Stimulated activated naive B cell treated with anti-CD40 and anti-IgM and Interleukin-4, amounts not matched to agents 10 μg/mL and 1 μg/mL and 100 μg/mL, for 72 hours (primary cell): ENCODE results near the gene RAB11B.
A peak's percentile ranks its signal among the peaks of the same experiment; 100 is the strongest.
"Not testable (repeated sequence)": the region's sequence is repeated elsewhere in the genome, so short reads cannot be mapped to it uniquely, and the experiment has no call there.

Source experiments
- ATAC-seq, 2 donors: fragments of 150-1000 bp; cut with Tn5 transposase; replicated peaks; 2 replicates each; pipeline ENCODE4 v1.10.0; 2021; ENCODE audit warnings: moderate library complexity in 1 of 2
- DNase-seq: peaks from one replicate; pipeline ENCODE4 v3.0.0; 2021
- H3K27ac Mint-ChIP-seq: one replicate; pipeline ENCODE4 v1.8.0; 2022; ENCODE audit warnings: mild to moderate bottlenecking, mixed read lengths
- H3K27me3 Mint-ChIP-seq, 2 donors: one replicate each; pipeline ENCODE4 v1.8.0; 2022; ENCODE audit warnings: mixed read lengths in 2 of 2
- H3K36me3 Mint-ChIP-seq, 2 donors: one replicate each; pipeline ENCODE4 v1.8.0; 2022; ENCODE audit warnings: mixed read lengths in 2 of 2, mild to moderate bottlenecking in 1 of 2
- H3K4me1 Mint-ChIP-seq, 2 donors: one replicate each; pipeline ENCODE4 v1.8.0; 2022; ENCODE audit warnings: mixed read lengths in 2 of 2, mild to moderate bottlenecking in 1 of 2
- H3K4me3 Mint-ChIP-seq, 2 donors: one replicate each; pipeline ENCODE4 v1.8.0; 2022; ENCODE audit warnings: mild to moderate bottlenecking in 2 of 2, mixed read lengths in 2 of 2, moderate library complexity in 1 of 2
- H3K9me3 Mint-ChIP-seq, 2 donors: one replicate each; pipeline ENCODE4 v1.8.0; 2022; ENCODE audit warnings: mixed read lengths in 2 of 2, mild to moderate bottlenecking in 1 of 2

RAB11B gene

DNA sequence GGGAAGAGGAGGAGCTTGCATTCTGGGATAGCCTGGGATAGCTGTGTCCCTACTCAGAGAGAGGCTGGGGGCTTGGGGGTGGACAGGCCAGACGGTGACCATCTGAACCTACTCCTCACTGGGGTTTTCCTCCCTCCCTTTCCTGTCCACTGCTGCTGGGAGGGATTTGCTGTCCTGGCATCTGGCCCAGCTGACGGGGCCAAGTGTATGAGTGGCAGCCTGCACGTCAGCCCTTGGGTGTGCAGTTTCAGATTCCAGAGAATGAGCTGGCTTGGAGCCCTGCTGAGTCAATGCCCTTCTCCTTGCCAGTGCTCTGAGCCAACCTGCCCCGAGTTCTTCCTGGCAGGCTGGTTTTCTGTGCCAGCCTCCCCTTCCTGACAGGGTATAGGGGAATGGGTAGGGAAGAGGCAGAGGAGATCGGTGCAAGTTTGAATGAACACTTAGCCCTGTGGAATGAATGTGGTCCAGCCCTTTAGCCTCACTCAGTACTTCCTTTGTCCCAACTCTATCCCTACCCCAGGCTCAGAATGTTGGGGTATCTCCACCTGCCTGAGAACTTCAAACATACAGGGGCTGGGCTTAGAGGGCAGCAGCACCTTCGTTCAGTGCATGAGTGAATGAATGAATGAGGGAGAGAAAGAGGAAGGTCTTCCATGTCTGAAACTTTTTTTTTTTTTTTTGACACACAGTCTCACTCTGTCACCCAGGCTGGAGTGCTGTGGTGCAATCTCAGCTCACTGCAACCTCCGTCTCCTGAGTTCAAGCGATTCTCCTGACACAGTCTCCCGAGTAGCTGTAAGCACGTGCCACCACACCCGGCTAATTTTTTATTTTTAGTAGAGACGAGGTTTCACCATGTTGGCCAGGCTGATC lies 28.0 kb upstream of the RAB11B start:
- DNase-seq (no peak), ATAC-seq (peak; percentile 27 to 33)
- Mint-ChIP-seq H3K4me3 (no peak overlapping the region), H3K4me1 (peaks cover 11 to 19% of the 10 kb centered on the region in 2 donors), H3K27me3 (peaks cover 33 to 48% of the 10 kb centered on the region in 2 donors), H3K27ac (no peak overlapping the region), H3K36me3 (no peaks in the 10 kb centered on the region), H3K9me3 (no peaks in the 10 kb centered on the region)

DNA sequence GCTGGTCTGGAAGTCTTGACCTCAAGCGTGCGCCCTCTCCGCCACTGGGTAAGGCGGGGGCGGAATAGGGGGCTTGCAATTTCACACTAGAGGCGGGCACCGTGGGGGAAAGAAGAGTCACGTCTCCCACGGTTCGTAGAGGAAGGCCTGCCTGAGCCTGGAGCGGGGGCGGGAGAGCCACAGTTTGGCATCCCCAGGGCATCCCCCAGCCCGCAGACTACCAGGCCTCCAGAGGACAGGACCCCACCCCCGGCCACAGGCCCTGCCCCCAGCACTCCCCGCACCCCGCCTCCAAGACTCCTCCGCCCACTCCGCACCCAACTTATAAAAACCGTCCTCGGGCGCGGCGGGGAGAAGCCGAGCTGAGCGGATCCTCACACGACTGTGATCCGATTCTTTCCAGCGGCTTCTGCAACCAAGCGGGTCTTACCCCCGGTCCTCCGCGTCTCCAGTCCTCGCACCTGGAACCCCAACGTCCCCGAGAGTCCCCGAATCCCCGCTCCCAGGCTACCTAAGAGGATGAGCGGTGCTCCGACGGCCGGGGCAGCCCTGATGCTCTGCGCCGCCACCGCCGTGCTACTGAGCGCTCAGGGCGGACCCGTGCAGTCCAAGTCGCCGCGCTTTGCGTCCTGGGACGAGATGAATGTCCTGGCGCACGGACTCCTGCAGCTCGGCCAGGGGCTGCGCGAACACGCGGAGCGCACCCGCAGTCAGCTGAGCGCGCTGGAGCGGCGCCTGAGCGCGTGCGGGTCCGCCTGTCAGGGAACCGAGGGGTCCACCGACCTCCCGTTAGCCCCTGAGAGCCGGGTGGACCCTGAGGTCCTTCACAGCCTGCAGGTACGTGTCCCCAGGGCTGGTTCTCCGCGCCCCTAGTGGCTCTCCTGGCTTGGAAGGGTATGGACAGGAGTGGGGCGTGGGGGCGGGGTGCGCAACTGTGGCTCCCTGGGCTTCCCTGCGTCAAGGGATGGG lies 26.1 kb upstream of the RAB11B start, which contains the start of gene ANGPTL4:
TSS of gene ANGPTL4 (plus strand) at position 353 of the 969 bp plus-strand sequence. CDS start at position 520, 167 bp downstream.
- Mint-ChIP-seq H3K4me1 (peaks cover 16 to 26% of the 10 kb centered on the region in 2 donors), H3K27me3 (peaks cover 44 to 67% of the 10 kb centered on the region in 2 donors), H3K36me3 (peaks cover 0 to 7% of the 10 kb centered on the region in 2 donors), H3K4me3 (peak within 1 kb of the TSS; percentile 76 to 80), H3K9me3 (no peaks in the 10 kb centered on the region), H3K27ac (peak within 1 kb of the TSS; percentile 47)
- peak; percentile 75 to 76 for ATAC-seq
- no peak for DNase-seq

DNA sequence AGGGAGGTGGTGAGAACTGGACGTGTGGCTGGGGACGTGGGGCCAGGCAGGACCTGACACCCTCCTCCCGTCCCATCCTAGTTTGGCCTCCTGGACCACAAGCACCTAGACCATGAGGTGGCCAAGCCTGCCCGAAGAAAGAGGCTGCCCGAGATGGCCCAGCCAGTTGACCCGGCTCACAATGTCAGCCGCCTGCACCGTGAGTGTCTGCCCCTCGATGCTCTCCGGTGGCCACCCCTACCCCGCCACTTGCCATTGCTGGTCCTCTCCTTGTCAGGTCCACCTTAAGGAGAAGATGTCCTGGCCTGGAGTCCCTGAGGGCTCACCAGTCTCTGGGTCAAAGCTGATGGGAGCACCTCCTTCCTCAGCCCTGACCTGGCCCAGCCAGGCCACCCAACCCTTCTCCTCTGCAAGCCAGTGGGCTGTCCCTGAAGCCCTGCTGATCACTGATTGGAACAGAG lies 24.0 kb upstream of the RAB11B start:
- peaks cover 0 to 7% of the 10 kb centered on the region in 2 donors for H3K36me3 Mint-ChIP-seq
- no peak for DNase-seq
- H3K27ac Mint-ChIP-seq = no peak overlapping the region
- no peak overlapping the region for H3K4me3 Mint-ChIP-seq
- H3K27me3 Mint-ChIP-seq = peaks cover 44 to 67% of the 10 kb centered on the region in 2 donors
- H3K9me3 Mint-ChIP-seq = no peaks in the 10 kb centered on the region
- ATAC-seq = no peak
- peaks cover 19 to 26% of the 10 kb centered on the region in 2 donors for H3K4me1 Mint-ChIP-seq

GRCh38 chr19:8366961-8367326 lies 23.2 kb upstream of the RAB11B start:
- H3K4me1 Mint-ChIP-seq = peaks cover 19 to 26% of the 10 kb centered on the region in 2 donors
- H3K36me3 Mint-ChIP-seq = peaks cover 0 to 7% of the 10 kb centered on the region in 2 donors
- H3K27ac Mint-ChIP-seq = no peak overlapping the region
- H3K27me3 Mint-ChIP-seq = peaks cover 40 to 61% of the 10 kb centered on the region in 2 donors
- DNase-seq = no peak
- H3K4me3 Mint-ChIP-seq = no peak overlapping the region
- no peak for ATAC-seq
- H3K9me3 Mint-ChIP-seq = no peaks in the 10 kb centered on the region

DNA sequence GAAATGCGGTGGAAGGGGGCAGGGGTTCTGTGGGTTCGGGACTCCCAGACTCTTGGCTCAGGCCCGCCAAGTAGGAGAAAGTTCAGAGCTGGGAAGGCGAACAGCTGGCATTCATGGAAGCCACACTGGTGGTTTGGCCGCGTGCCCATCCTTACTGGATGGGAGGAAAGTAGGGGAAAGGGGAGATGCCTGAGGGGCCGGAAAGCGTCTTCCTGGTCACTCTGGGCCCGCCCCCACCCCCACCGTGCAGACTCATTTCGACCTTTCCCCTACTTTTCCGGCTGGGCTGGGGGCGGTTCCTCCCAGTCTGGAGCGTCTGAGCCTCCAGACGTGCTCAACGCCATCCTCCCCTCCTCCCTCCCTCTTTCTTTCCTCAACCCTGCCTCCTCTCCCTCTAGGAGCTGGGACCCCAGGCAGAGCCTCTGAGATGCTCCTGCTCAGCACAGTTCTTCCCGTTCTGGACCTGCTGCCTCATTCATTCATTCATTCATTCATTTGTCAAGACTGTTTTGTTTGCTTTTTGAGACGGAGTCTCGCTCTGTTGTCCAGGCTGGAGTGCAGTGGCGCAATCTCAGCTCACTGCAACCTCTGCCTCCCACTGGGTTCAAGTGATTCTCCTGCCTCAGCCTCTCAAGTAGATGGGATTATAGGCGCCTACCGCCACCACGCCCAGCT lies 22.7 kb upstream of the RAB11B start:
- no peak overlapping the region for H3K27ac Mint-ChIP-seq
- peaks cover 40 to 56% of the 10 kb centered on the region in 2 donors for H3K27me3 Mint-ChIP-seq
- peaks cover 19 to 26% of the 10 kb centered on the region in 2 donors for H3K4me1 Mint-ChIP-seq
- no peak overlapping the region for H3K4me3 Mint-ChIP-seq
- no peak for ATAC-seq
- no peaks in the 10 kb centered on the region for H3K9me3 Mint-ChIP-seq
- DNase-seq = no peak
- H3K36me3 Mint-ChIP-seq = peaks cover 0 to 7% of the 10 kb centered on the region in 2 donors

GRCh38 chr19:8370176-8371010 lies 19.8 kb upstream of the RAB11B start:
- no peak overlapping the region for H3K4me3 Mint-ChIP-seq
- ATAC-seq = no peak
- H3K4me1 Mint-ChIP-seq = peaks cover 10 to 11% of the 10 kb centered on the region in 2 donors
- H3K9me3 Mint-ChIP-seq = no peaks in the 10 kb centered on the region
- H3K27ac Mint-ChIP-seq = no peak overlapping the region
- peaks cover 0 to 11% of the 10 kb centered on the region in 2 donors for H3K36me3 Mint-ChIP-seq
- H3K27me3 Mint-ChIP-seq = peaks cover 27 to 37% of the 10 kb centered on the region in 2 donors
- DNase-seq = no peak

DNA sequence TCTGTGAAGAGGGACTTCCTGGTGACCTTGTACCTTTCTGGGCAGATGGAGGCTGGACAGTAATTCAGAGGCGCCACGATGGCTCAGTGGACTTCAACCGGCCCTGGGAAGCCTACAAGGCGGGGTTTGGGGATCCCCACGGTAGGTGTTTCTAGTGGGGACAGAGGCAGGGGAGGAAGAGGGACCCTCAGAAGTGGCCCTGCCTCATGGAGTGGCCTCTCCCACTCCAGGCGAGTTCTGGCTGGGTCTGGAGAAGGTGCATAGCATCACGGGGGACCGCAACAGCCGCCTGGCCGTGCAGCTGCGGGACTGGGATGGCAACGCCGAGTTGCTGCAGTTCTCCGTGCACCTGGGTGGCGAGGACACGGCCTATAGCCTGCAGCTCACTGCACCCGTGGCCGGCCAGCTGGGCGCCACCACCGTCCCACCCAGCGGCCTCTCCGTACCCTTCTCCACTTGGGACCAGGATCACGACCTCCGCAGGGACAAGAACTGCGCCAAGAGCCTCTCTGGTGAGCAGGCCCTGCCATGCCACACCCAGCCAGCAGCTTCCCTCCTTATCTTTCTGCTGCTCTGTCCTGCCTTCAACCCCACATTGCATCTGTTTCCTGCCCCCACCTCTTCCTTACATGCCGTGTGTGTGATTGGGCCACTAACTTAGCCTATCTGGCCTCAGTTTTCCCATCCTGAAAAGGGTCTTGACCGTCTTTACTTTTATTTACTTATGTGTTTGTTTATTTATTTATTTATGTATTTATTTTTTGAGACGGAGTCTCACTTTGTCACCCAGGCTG lies 19.0 kb upstream of the RAB11B start:
- no peak for ATAC-seq
- H3K36me3 Mint-ChIP-seq = peaks cover 0 to 14% of the 10 kb centered on the region in 2 donors

GRCh38 chr19:8373867-8374813 lies 16.0 kb upstream of the RAB11B start:
- peaks cover 14 to 21% of the 10 kb centered on the region in 2 donors for H3K36me3 Mint-ChIP-seq
- ATAC-seq (no peak), DNase-seq (no peak)
- H3K9me3 Mint-ChIP-seq = no peaks in the 10 kb centered on the region
- peaks cover 0 to 3% of the 10 kb centered on the region in 2 donors for H3K4me1 Mint-ChIP-seq
- no peak overlapping the region for H3K4me3 Mint-ChIP-seq
- H3K27me3 Mint-ChIP-seq = no peaks in the 10 kb centered on the region
- no peak overlapping the region for H3K27ac Mint-ChIP-seq

More for the DNA sequence above, 19.0 kb upstream of the RAB11B start:
- Mint-ChIP-seq H3K4me1 (peaks cover 10 to 11% of the 10 kb centered on the region in 2 donors), H3K27me3 (peaks cover 20 to 29% of the 10 kb centered on the region in 2 donors), H3K4me3 (no peak overlapping the region), H3K27ac (no peak overlapping the region), H3K9me3 (no peaks in the 10 kb centered on the region)
- DNase-seq = no peak

GRCh38 chr19:8375766-8376165 lies 14.4 kb upstream of the RAB11B start:
- H3K4me3 Mint-ChIP-seq, DNase-seq, H3K27me3 Mint-ChIP-seq, H3K9me3 Mint-ChIP-seq, H3K27ac Mint-ChIP-seq, ATAC-seq, H3K4me1 Mint-ChIP-seq: not testable (repeated sequence)
- H3K36me3 Mint-ChIP-seq = peaks cover 21 to 35% of the 10 kb centered on the region in 2 donors

- H3K4me1 Mint-ChIP-seq, ATAC-seq, H3K27me3 Mint-ChIP-seq, H3K4me3 Mint-ChIP-seq, H3K9me3 Mint-ChIP-seq, DNase-seq, H3K27ac Mint-ChIP-seq: not testable (repeated sequence)
- peaks cover 21 to 36% of the 10 kb centered on the region in 2 donors for H3K36me3 Mint-ChIP-seq
Observed at GRCh38 chr19:8376373-8376974, 13.7 kb upstream of the RAB11B start.

DNA sequence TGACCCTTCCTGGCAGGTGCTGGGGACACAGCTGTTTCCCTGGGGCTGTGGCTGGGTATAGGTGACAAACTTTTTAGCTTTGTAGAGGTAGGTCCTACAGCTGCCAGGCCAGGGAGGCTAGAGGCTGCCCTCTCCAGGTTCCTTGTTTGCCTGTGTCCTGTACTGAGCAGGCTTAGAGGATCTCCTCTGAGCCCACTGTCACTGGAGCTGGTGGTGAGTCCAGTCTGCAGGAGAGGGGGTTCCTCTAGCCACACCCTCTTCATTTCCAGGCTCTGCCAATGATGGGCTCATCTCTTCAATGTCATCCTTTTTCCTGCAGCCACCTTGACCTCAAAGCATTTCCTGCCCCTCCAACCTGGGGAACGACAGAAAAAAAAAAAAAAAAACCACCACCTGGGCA lies 12.6 kb upstream of the RAB11B start:
- H3K9me3 Mint-ChIP-seq = peaks cover 3 to 4% of the 10 kb centered on the region in 2 donors
- no peak overlapping the region for H3K4me3 Mint-ChIP-seq
- peaks cover 21 to 36% of the 10 kb centered on the region in 2 donors for H3K36me3 Mint-ChIP-seq
- no peak for DNase-seq
- no peak for ATAC-seq
- no peak overlapping the region for H3K27ac Mint-ChIP-seq
- no peaks in the 10 kb centered on the region for H3K27me3 Mint-ChIP-seq
- no peaks in the 10 kb centered on the region for H3K4me1 Mint-ChIP-seq
